HG03060 (cell line): ENCODE results near the gene ABCF1.

Experiments used
- ATAC-seq: cut with Tn5 transposase; IDR thresholded peaks from one replicate; pipeline ENCODE4 v1.9.1; 2021; ENCODE audit warnings: low read depth, moderate number of reproducible peaks; ENCODE audit not compliant: unreplicated experiment

The ABCF1 gene

GRCh38 chr6:30617565-30618269 lies 46.5 kb downstream of the ABCF1 start, which contains the start of gene MRPS18B:
Gene MRPS18B, plus strand, starts transcription at chr6:30617840. Its CDS starts 26 bp downstream, at chr6:30617866.
- peak; percentile 38 for ATAC-seq

DNA sequence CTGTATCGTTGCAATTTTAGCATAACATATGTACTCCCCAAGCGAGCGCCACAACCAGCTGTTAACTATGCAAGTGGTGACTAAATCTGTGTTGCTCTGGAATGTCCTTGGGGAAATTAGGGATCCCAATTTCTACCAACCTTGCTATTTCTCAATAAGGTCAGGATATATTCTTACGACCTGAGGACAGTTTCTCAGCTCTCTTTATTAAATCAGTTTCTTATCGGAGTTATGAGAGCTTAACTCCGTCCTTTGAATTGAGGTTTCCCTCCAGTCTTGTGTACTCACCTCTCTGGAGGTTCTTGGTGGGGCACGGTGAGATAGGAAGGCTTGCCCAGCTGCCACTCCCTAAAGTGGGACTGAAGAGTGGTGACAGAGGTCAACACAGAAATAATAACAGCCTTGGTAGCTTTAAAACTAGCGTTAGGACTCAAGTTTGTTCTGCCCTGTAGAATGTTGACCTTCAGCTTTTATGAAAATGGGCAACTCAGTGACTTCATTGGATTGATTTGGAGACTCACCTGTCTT lies 47.1 kb downstream of the ABCF1 start:
- ATAC-seq, result no peak

DNA sequence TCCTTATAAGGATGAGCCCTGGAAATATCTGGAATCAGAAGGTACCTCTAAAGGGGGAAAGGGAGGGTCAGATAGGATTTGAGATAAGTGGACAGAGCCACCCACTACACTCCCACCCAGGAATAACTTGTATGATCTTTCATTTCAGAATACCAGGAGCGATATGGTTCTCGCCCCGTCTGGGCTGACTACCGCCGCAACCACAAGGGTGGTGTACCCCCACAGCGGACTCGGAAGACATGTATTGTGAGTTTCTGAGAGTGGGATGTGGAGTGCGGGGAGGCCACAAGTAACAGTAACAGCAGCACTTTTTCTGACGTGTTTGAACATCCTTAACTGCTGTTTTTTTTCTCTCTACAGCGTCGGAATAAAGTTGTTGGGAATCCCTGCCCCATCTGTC lies 48.3 kb downstream of the ABCF1 start:
- no peak for ATAC-seq

GRCh38 chr6:30625511-30625910 lies 54.3 kb downstream of the ABCF1 start:
- no peak for ATAC-seq

GRCh38 chr6:30626484-30627366 lies 55.5 kb downstream of the ABCF1 start, which contains the start of gene ATAT1:
Gene ATAT1, plus strand, starts transcription at chr6:30626874.
- ATAC-seq, result no peak

DNA sequence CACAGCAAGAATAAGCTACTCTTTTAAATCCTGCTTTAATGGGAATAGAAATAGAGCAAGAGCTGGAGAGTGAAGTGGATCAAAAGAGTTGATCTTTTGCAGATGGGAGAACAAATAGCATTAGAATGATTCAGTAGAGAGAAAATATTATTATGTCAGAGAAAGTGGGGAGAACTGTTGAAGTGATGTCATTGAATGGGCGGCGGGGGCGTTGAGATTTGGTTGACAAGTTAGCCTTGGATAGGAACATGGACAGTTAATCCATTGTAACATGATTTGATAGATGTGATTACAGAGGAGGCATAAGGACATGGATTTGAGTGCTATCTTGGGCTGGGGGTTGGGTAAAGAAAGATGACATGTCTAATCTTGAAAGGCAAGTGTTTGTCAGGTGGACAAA lies 64.6 kb downstream of the ABCF1 start:
- ATAC-seq, result no peak

GRCh38 chr6:30640481-30640880 lies 69.2 kb downstream of the ABCF1 start:
- no peak for ATAC-seq

DNA sequence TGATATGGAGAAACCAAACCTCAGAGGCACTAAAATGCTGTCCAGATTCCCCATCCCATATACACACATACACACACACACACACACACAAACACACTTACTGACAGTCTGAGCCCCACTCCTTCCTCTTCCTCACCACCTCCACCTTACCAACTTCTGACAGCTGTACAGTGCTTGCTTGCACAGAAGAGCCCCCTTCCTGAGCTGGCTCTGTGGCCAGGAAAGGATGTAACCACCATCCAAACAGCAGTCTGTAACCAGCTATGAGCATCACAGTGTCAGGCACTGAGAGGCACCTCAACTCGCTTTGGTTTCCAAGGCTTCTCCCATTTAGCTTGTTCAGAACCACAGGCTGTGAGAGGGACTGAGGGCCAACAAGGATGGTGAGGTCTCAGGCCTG lies 69.8 kb downstream of the ABCF1 start:
- ATAC-seq, result no peak
